A673 (cell line): Measurements from ENCODE around the gene HELZ. TPM values are rescaled to one million over a fixed set of nuclear protein-coding genes. Genes with fewer than 3 reads are reported as not detected.

Source experiments
- BruUV-seq: library from RNA; stranded (reverse); fragments of 400-500 nt; replicated peaks from 2 replicates; lab custom pipeline; 2021; lab: Mats Ljungman, UMichigan
- CTCF ChIA-PET: fragments of 300-600 bp; sonication (Branson Sonifier 250); formaldehyde crosslinking; loops from one replicate; lab custom pipeline; 2022; ENCODE audit warnings: antibody characterized with exemption; lab: Charles Lee
- POLR2A ChIA-PET: fragments of 300-600 bp; sonication (Branson Sonifier 250); formaldehyde crosslinking; loops from one replicate; lab custom pipeline; 2022; ENCODE audit warnings: antibody characterized with exemption; ENCODE audit not compliant: low non-redundant PET; lab: Charles Lee
- DNase-seq: peaks from one replicate; pipeline ENCODE4 v3.0.0-alpha.2; 2015; ENCODE audit warnings: low spot score
- H3K27ac ChIP-seq: fragments of 200-600 bp; sonication (generic); 2 replicates; pipeline ENCODE4 v1.5.1; 2016; ENCODE audit warnings: mixed run types, low read depth, mild to moderate bottlenecking, mixed read lengths, antibody characterized with exemption, low read length; ENCODE audit not compliant: poor library complexity, severe bottlenecking
- H3K27me3 ChIP-seq: fragments of 200-600 bp; sonication (generic); replicated peaks from 2 replicates; pipeline ENCODE4 v1.6.1; 2017; ENCODE audit warnings: mixed run types, low read depth, mild to moderate bottlenecking, mixed read lengths, antibody characterized with exemption, low read length; ENCODE audit not compliant: insufficient read depth, poor library complexity
- H3K36me3 ChIP-seq: fragments of 200-600 bp; sonication (generic); 2 replicates; pipeline ENCODE4 v1.6.1; 2016; ENCODE audit warnings: mixed run types, mild to moderate bottlenecking, mixed read lengths, antibody characterized with exemption, low read length; ENCODE audit not compliant: insufficient read depth, poor library complexity, severe bottlenecking
- H3K4me1 ChIP-seq: fragments of 200-600 bp; sonication (generic); 2 replicates; pipeline ENCODE4 v1.6.1; 2017; ENCODE audit warnings: mixed run types, mild to moderate bottlenecking, mixed read lengths, antibody characterized with exemption, low read length; ENCODE audit not compliant: insufficient read depth, poor library complexity, severe bottlenecking
- H3K4me3 ChIP-seq: fragments of 200-600 bp; sonication (generic); 2 replicates; pipeline ENCODE4 v1.5.1; 2016; ENCODE audit warnings: low read depth, mixed run types, mild to moderate bottlenecking, mixed read lengths, low read length; ENCODE audit not compliant: poor library complexity, severe bottlenecking
- H3K9me3 ChIP-seq: fragments of 200-600 bp; sonication (generic); 2 replicates; pipeline ENCODE4 v1.6.1; 2016; ENCODE audit warnings: mixed run types, low read depth, mild to moderate bottlenecking, mixed read lengths, antibody characterized with exemption, low read length; ENCODE audit not compliant: poor library complexity, severe bottlenecking
- CTCF ChIP-seq: fragments of 300-800, 200-600 bp; sonication (generic); conservative IDR thresholded peaks from 2 replicates; pipeline ENCODE4 v1.5.1; 2017; ENCODE audit warnings: low read depth, mild to moderate bottlenecking, antibody characterized with exemption, low read length, moderate library complexity, mixed read lengths
- EZH2 ChIP-seq: fragments of 200-600 bp; sonication (generic); IDR thresholded peaks from 2 replicates; pipeline ENCODE4 v1.6.1; 2017; ENCODE audit warnings: borderline replicate concordance, low read depth, mild to moderate bottlenecking, mixed read lengths, antibody characterized with exemption, low read length; ENCODE audit not compliant: poor library complexity, severe bottlenecking
- intact Hi-C: fragments of 100-400 bp; cut with micrococcal nuclease; formaldehyde crosslinking; loops from one replicate; pipeline ENCODE4 v1.10.0; 2022; ENCODE audit not compliant: unreplicated experiment
- total RNA-seq: library from RNA; stranded (reverse); gene quantifications from 2 replicates; pipeline ENCODE4 v1.2.3, GENCODE V29; 2021

The HELZ gene
- total RNA-seq, 1 experiment from 2014 or later: 57.3 TPM

DNA sequence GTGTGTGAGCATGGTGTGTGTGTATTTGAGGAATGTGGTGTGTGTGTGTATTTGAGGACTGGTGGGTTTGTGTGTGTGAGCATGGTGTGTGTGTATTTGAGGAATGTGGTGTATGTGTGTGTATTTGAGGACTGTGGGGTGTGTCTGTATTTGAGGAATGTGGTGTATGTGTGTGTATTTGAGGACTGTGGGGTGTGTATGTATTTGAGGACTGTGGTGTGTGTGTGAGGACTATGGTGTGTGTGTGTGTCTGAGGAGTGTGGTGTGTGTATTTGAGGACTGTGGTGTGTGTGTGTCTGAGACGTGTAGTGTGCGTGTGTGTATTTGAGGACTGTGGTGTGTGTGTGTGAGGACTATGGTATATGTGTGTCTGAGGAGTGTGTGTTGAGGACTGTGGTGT is 218.7 kb downstream of the HELZ start:
- H3K27ac ChIP-seq: no peak overlapping the region
- H3K9me3 ChIP-seq: no peaks in the 10 kb centered on the region
- no peaks in the 10 kb centered on the region for H3K27me3 ChIP-seq
- intact Hi-C loops: no loop called here
- no peaks in the 10 kb centered on the region for H3K4me1 ChIP-seq
- BruUV-seq: no TSS peak
- H3K36me3 ChIP-seq: no peaks in the 10 kb centered on the region
- ChIA-PET POLR2A (no interaction called here), CTCF (no interaction called here)
- H3K4me3 ChIP-seq: no peak overlapping the region
- no peak for DNase-seq
- TF ChIP-seq CTCF: no peak
- TF ChIP-seq EZH2: no peak

- ChIA-PET POLR2A (no interaction called here), CTCF (no interaction called here)
- Histone ChIP-seq H3K36me3 (no peaks in the 10 kb centered on the region), H3K9me3 (no peaks in the 10 kb centered on the region), H3K27me3 (no peaks in the 10 kb centered on the region), H3K4me1 (no peaks in the 10 kb centered on the region), H3K27ac (no peak overlapping the region), H3K4me3 (no peak overlapping the region)
- intact Hi-C loops: no loop called here
- BruUV-seq: no TSS peak
- TF ChIP-seq CTCF (no peak), EZH2 (no peak)
- no peak for DNase-seq
These were observed 219.7 kb downstream of the HELZ start for GRCh38 chr17:67025216-67025792.

DNA sequence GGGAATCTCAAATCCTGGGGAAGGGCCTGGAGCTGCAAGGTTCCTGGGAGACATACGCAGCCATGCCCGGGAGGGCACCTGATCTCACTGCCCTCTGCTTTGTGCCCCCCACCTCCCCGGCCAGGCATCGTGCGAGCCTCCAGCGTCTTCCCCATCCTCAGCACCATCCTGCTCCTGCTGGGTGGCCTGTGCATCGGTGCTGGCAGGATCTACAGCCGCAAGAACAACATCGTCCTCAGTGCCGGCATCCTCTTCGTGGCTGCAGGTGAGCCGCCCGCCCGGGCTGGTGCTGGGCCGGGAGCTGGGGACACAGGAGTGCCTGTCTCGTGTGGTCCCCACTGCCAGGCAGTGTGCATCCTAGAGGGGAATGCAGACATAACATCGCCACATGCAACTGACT is 220.3 kb downstream of the HELZ start:
- no peaks in the 10 kb centered on the region for H3K4me1 ChIP-seq
- CTCF ChIA-PET: no interaction called here
- no peak for DNase-seq
- no peaks in the 10 kb centered on the region for H3K27me3 ChIP-seq
- no peaks in the 10 kb centered on the region for H3K9me3 ChIP-seq
- no peak overlapping the region for H3K27ac ChIP-seq
- BruUV-seq: no TSS peak
- intact Hi-C loops: loop anchor here (5.0 kb wide), 1 partner anchor 42 kb away; no protein-coding TSS in a partner anchor
- POLR2A ChIA-PET: no interaction called here
- H3K36me3 ChIP-seq: no peaks in the 10 kb centered on the region
- no peak overlapping the region for H3K4me3 ChIP-seq
- no peak for TF ChIP-seq CTCF
- no peak for TF ChIP-seq EZH2
